Testis (tissue), 3 donors: Measurements from ENCODE around the gene DHX40. TPM values are rescaled to one million over a fixed set of nuclear protein-coding genes. Genes with fewer than 3 reads are reported as not detected.
"Not testable (repeated sequence)": the region's sequence is repeated elsewhere in the genome, so short reads cannot be mapped to it uniquely, and the experiment has no call there.

Source experiments
- DNase-seq: peaks from one replicate; pipeline ENCODE4 v3.0.0-alpha.2; 2019
- H3K27ac ChIP-seq, 2 donors: fragments of 200-600 bp; sonication (generic); one replicate each; pipeline ENCODE4 v1.5.1; 2019
- H3K27me3 ChIP-seq: fragments of 200-600 bp; sonication (generic); one replicate; pipeline ENCODE4 v1.5.1; 2019
- H3K36me3 ChIP-seq: fragments of 200-600 bp; sonication (generic); one replicate; pipeline ENCODE4 v1.5.1; 2017; ENCODE audit warnings: low read depth; ENCODE audit errors: missing control alignments
- H3K4me1 ChIP-seq: fragments of 200-600 bp; sonication (generic); one replicate; pipeline ENCODE4 v1.5.1; 2019
- H3K4me3 ChIP-seq, 2 donors: fragments of 200-600 bp; sonication (generic); one replicate each; pipeline ENCODE4 v1.5.1; 2017 to 2019
- H3K9me3 ChIP-seq: fragments of 200-600 bp; sonication (generic); one replicate; pipeline ENCODE4 v1.5.1; 2017
- POLR2A ChIP-seq: fragments of 450-650 bp; IDR thresholded peaks from one replicate; pipeline ENCODE4 v1.6.1; 2017; ENCODE audit warnings: antibody characterized with exemption, mild to moderate bottlenecking, moderate library complexity
- WGBS, 2 donors: methylation state at CpG; one replicate each; pipeline ENCODE4 v1.1.5; 2018; 5-methylcytosine and 5-hydroxymethylcytosine counted together
- intact Hi-C: fragments of 100-400 bp; cut with DNase I; formaldehyde crosslinking; loops from one replicate; pipeline ENCODE4 v1.15.1; 2023; ENCODE audit warnings: low total_unique reads
- polyA plus RNA-seq: library from polyadenylated mRNA; stranded (reverse); fragments of 350-450 nt; fragmentation: Illumina TruSeq; extraction: RNeasy Lipid Tissue Mini Kit (QIAGEN cat#74804); gene quantifications from one replicate; pipeline ENCODE4 v1.2.3, GENCODE V29; 2014; ENCODE audit warnings: low read depth, low replicate concordance; ENCODE audit not compliant: insufficient read depth
- total RNA-seq, 2 donors: library from RNA; depleted of rRNA; stranded (reverse); fragments of >200 nt; gene quantifications; one replicate each; pipeline ENCODE4 v1.2.3, GENCODE V29; 2016
- TF ChIP-seq, protein P1 (sequence below), 3 experiments: fragments of 450-650 bp in 2 of 3; fragments of 200-600 bp in 1 of 3; sonication (generic) in 1 of 3; IDR thresholded peaks; one replicate each; pipeline ENCODE4 v1.5.1; 2016 to 2019; ENCODE audit warnings: antibody characterized with exemption in 3 of 3, mild to moderate bottlenecking in 2 of 3, moderate library complexity in 1 of 3

Gene DHX40
- total and polyA plus RNA-seq, 3 donors from 2014 or later, result 53.2 to 71.9 (median 60.8) TPM

- DNase-seq, result no peak
- H3K36me3 ChIP-seq, result no peaks in the 10 kb centered on the region
- intact Hi-C loops, result no loop called here
- WGBS, 2 donors, result 82 to 97% methylated on average over 10 of the region's 10 CpGs
- no peaks in the 10 kb centered on the region for H3K27me3 ChIP-seq
- TF ChIP-seq, protein P1, sequence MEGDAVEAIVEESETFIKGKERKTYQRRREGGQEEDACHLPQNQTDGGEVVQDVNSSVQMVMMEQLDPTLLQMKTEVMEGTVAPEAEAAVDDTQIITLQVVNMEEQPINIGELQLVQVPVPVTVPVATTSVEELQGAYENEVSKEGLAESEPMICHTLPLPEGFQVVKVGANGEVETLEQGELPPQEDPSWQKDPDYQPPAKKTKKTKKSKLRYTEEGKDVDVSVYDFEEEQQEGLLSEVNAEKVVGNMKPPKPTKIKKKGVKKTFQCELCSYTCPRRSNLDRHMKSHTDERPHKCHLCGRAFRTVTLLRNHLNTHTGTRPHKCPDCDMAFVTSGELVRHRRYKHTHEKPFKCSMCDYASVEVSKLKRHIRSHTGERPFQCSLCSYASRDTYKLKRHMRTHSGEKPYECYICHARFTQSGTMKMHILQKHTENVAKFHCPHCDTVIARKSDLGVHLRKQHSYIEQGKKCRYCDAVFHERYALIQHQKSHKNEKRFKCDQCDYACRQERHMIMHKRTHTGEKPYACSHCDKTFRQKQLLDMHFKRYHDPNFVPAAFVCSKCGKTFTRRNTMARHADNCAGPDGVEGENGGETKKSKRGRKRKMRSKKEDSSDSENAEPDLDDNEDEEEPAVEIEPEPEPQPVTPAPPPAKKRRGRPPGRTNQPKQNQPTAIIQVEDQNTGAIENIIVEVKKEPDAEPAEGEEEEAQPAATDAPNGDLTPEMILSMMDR (IDR thresholded peaks at IDR 0.05), result no peak
- no peak for TF ChIP-seq POLR2A
- H3K4me3 ChIP-seq, result no peak overlapping the region
- H3K27ac ChIP-seq, result no peak overlapping the region
- H3K4me1 ChIP-seq, result no peaks in the 10 kb centered on the region
- H3K9me3 ChIP-seq, result no peaks in the 10 kb centered on the region
Observed at GRCh38 chr17:59572301-59572924, 7.0 kb downstream of the DHX40 start.

DNA sequence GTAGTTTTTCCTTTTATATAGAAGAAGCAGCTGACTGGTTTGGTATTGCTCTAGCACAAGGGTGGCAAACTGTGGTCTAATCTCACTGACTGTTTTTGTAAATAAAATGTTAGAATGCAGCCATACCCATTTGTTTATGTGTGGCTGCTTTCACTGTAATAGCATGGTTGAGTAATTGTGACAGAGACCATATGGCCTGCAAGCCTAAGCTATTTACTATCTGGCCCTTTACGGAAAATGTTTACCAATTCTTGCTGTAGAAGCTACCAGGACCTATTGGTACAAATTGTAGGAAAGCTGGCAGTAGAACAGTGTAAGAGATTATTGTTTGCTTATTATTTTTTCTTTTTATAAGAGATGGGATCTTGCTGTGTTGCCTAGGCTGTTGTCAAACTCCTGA is 18.8 kb downstream of the DHX40 start:
- intact Hi-C loops, H3K4me3 ChIP-seq, H3K36me3 ChIP-seq, H3K9me3 ChIP-seq, DNase-seq, H3K27ac ChIP-seq, H3K4me1 ChIP-seq, H3K27me3 ChIP-seq: not testable (repeated sequence)
- no CpG with 5 or more reads among the region's 1 CpG for WGBS, 2 donors

DNA sequence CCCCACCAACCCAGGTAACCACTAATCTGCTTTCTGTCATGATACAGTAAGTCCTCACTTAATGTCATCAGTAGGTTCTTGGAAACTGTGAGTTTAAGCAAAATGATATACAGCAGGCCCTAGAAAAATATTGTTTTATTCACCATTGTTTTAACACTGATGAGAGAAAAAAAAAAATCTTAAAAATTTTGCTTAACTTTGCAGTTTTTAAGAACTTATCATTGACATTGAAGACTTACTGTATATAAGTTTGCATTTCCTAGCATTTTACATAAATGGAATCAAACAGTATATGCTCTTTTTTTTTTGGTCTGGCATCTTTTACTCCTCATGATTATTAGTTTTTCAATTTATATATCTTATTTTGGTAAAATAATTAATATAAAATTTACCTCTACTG is 34.8 kb downstream of the DHX40 start:
- TF ChIP-seq, protein P1 (IDR thresholded peaks at IDR 0.05), result no peak
- no peak for TF ChIP-seq POLR2A

GRCh38 chr17:59601130-59601529 is 35.7 kb downstream of the DHX40 start:
- intact Hi-C loops, result no loop called here
- no peaks in the 10 kb centered on the region for H3K36me3 ChIP-seq
- H3K27ac ChIP-seq, result no peak overlapping the region
- 92 to 93% methylated on average over 2 of the region's 2 CpGs for WGBS, 2 donors
- no peaks in the 10 kb centered on the region for H3K27me3 ChIP-seq
- H3K9me3 ChIP-seq, result no peaks in the 10 kb centered on the region
- no peak for DNase-seq
- TF ChIP-seq, protein P1 (IDR thresholded peaks at IDR 0.05), result no peak
- TF ChIP-seq POLR2A, result no peak
- no peak overlapping the region for H3K4me3 ChIP-seq
- H3K4me1 ChIP-seq, result no peaks in the 10 kb centered on the region

More for the DNA sequence above, 34.8 kb downstream of the DHX40 start:
- intact Hi-C loops, result no loop called here
- no peak overlapping the region for H3K27ac ChIP-seq
- H3K4me1 ChIP-seq, result no peaks in the 10 kb centered on the region
- H3K27me3 ChIP-seq, result no peaks in the 10 kb centered on the region
- no peak overlapping the region for H3K4me3 ChIP-seq
- H3K36me3 ChIP-seq, result no peaks in the 10 kb centered on the region
- H3K9me3 ChIP-seq, result no peaks in the 10 kb centered on the region
- DNase-seq, result no peak

DNA sequence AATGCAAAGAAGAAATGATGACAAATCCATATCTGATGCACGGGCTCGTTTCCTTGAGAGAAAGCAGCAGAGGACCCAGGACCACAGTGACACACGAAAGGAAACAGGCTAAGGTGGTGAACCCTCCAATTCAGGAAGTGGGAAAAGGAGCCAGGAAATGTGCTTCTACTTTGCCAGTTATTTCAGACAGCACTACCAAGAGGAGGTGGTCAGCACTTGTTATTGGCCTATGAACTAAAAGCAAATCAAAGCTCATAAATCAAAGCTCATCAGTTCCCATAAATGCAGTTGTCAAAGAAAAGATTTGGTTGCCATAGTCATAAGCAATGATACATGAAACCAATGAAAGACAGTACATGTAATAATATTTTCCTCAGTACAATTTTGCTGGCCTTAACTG is 41.7 kb downstream of the DHX40 start:
- Histone ChIP-seq H3K9me3 (no peaks in the 10 kb centered on the region), H3K4me3 (no peak overlapping the region), H3K27me3 (no peaks in the 10 kb centered on the region), H3K36me3 (no peaks in the 10 kb centered on the region), H3K27ac (no peak overlapping the region), H3K4me1 (no peaks in the 10 kb centered on the region)
- TF ChIP-seq, protein P1 (IDR thresholded peaks at IDR 0.05), result no peak
- TF ChIP-seq POLR2A, result no peak
- intact Hi-C loops, result no loop called here
- DNase-seq, result no peak
- 76 to 83% methylated on average over 3 of the region's 3 CpGs for WGBS, 2 donors
